Mesendoderm (in vitro differentiated cells): ENCODE results near the gene FHAD1.

Experiments
- DNase-seq: peaks from one replicate; pipeline ENCODE4 v3.0.0; 2013
- H2AK5ac ChIP-seq: 2 replicates; pipeline ENCODE4 v1.6.1; 2013; ENCODE audit warnings: low read length, inconsistent platforms
- H2BK120ac ChIP-seq: 2 replicates; pipeline ENCODE4 v1.6.1; 2013; ENCODE audit warnings: low read depth, mild to moderate bottlenecking, low read length, moderate library complexity, mixed read lengths
- H2BK15ac ChIP-seq: replicated peaks from 2 replicates; pipeline ENCODE4 v1.6.1; 2013; ENCODE audit warnings: low read depth, mild to moderate bottlenecking, moderate library complexity
- H2BK5ac ChIP-seq: 2 replicates; pipeline ENCODE4 v1.6.1; 2013; ENCODE audit warnings: low read length, inconsistent platforms
- H3K18ac ChIP-seq: 2 replicates; pipeline ENCODE4 v1.6.1; 2013; ENCODE audit warnings: mild to moderate bottlenecking, low read length, mixed read lengths
- H3K23ac ChIP-seq: one replicate; pipeline ENCODE4 v1.6.1; 2013; ENCODE audit warnings: low read length
- H3K27ac ChIP-seq: 2 replicates; pipeline ENCODE4 v1.5.1; 2013; ENCODE audit warnings: low read depth, mild to moderate bottlenecking, inconsistent platforms, low read length, moderate library complexity
- H3K27me3 ChIP-seq: 2 replicates; pipeline ENCODE4 v1.6.1; 2013; ENCODE audit warnings: low read length, control low read depth, mild to moderate bottlenecking, inconsistent platforms; ENCODE audit not compliant: insufficient read depth, poor library complexity
- H3K36me3 ChIP-seq: 2 replicates; pipeline ENCODE4 v1.6.1; 2013; ENCODE audit warnings: low read length, inconsistent platforms; ENCODE audit not compliant: control insufficient read depth, insufficient read depth
- H3K4ac ChIP-seq: one replicate; pipeline ENCODE4 v1.6.1; 2013; ENCODE audit warnings: low read depth, mild to moderate bottlenecking, low read length, moderate library complexity
- H3K4me1 ChIP-seq: 2 replicates; pipeline ENCODE4 v1.6.1; 2013; ENCODE audit warnings: low read depth, low read length, inconsistent platforms; ENCODE audit not compliant: control insufficient read depth
- H3K4me2 ChIP-seq: 2 replicates; pipeline ENCODE4 v1.6.1; 2013; ENCODE audit warnings: low read length
- H3K4me3 ChIP-seq: 2 replicates; pipeline ENCODE4 v1.5.1; 2013; ENCODE audit warnings: mild to moderate bottlenecking, low read length
- H3K56ac ChIP-seq: one replicate; pipeline ENCODE4 v1.6.1; 2013; ENCODE audit warnings: low read length
- H3K79me1 ChIP-seq: 2 replicates; pipeline ENCODE4 v1.6.1; 2013; ENCODE audit warnings: low read length, inconsistent platforms
- H3K79me2 ChIP-seq: 2 replicates; pipeline ENCODE4 v1.6.1; 2013; ENCODE audit warnings: mild to moderate bottlenecking, low read length; ENCODE audit not compliant: control insufficient read depth, insufficient read depth
- H3K9ac ChIP-seq: 2 replicates; pipeline ENCODE4 v1.6.1; 2013; ENCODE audit warnings: low read length, inconsistent platforms
- H4K5ac ChIP-seq: one replicate; pipeline ENCODE4 v1.6.1; 2013; ENCODE audit warnings: low read length
- H4K8ac ChIP-seq: one replicate; pipeline ENCODE4 v1.6.1; 2013; ENCODE audit warnings: low read depth, mild to moderate bottlenecking, control low read depth, low read length, moderate library complexity
- WGBS: extraction: QIAGEN DNeasy Blood & Tissue Kit; methylation state at CpG from one replicate; pipeline ENCODE4 v1.1.7; 2013; ENCODE audit warnings: low lambda C conversion rate, missing lambda C conversion rate; ENCODE audit not compliant: insufficient coverage; ENCODE audit errors: extremely low coverage; 5-methylcytosine and 5-hydroxymethylcytosine counted together

Gene FHAD1

GRCh38 chr1:15288173-15288926 is 41.3 kb downstream of the FHAD1 start:
- Histone ChIP-seq H2BK120ac (no peak overlapping the region), H3K27me3 (no peaks in the 10 kb centered on the region), H3K27ac (no peak overlapping the region), H3K9ac (no peak overlapping the region), H3K79me2 (no peaks in the 10 kb centered on the region), H3K23ac (no peak overlapping the region), H2BK5ac (no peak overlapping the region), H3K56ac (no peak overlapping the region), H3K36me3 (no peaks in the 10 kb centered on the region), H3K4me1 (no peaks in the 10 kb centered on the region), H3K4me2 (no peak overlapping the region), H4K5ac (no peak overlapping the region), H3K4me3 (no peak overlapping the region), H3K4ac (no peak overlapping the region), H3K79me1 (no peaks in the 10 kb centered on the region), H2BK15ac (no peak overlapping the region), H2AK5ac (no peak overlapping the region), H3K18ac (no peak overlapping the region), H4K8ac (no peak overlapping the region)
- WGBS, result no CpG with 5 or more reads among the region's 10 CpGs
- no peak for DNase-seq

GRCh38 chr1:15289251-15289651 is 42.2 kb downstream of the FHAD1 start:
- no peaks in the 10 kb centered on the region for H3K79me1 ChIP-seq
- no peak overlapping the region for H3K9ac ChIP-seq
- no peak overlapping the region for H3K27ac ChIP-seq
- no peak overlapping the region for H3K56ac ChIP-seq
- no peak overlapping the region for H2BK15ac ChIP-seq
- no peak overlapping the region for H4K8ac ChIP-seq
- H2BK120ac ChIP-seq, result no peak overlapping the region
- no CpG with 5 or more reads among the region's 14 CpGs for WGBS
- no peak overlapping the region for H2BK5ac ChIP-seq
- no peaks in the 10 kb centered on the region for H3K79me2 ChIP-seq
- no peaks in the 10 kb centered on the region for H3K4me1 ChIP-seq
- H4K5ac ChIP-seq, result no peak overlapping the region
- no peak for DNase-seq
- H3K4ac ChIP-seq, result no peak overlapping the region
- no peak overlapping the region for H3K4me3 ChIP-seq
- H3K18ac ChIP-seq, result no peak overlapping the region
- no peaks in the 10 kb centered on the region for H3K36me3 ChIP-seq
- H3K4me2 ChIP-seq, result no peak overlapping the region
- H2AK5ac ChIP-seq, result no peak overlapping the region
- no peaks in the 10 kb centered on the region for H3K27me3 ChIP-seq
- H3K23ac ChIP-seq, result no peak overlapping the region

- no peak overlapping the region for H4K5ac ChIP-seq
- no peak overlapping the region for H3K9ac ChIP-seq
- H3K4ac ChIP-seq, result no peak overlapping the region
- H3K79me1 ChIP-seq, result no peaks in the 10 kb centered on the region
- no peak overlapping the region for H3K56ac ChIP-seq
- no peaks in the 10 kb centered on the region for H3K27me3 ChIP-seq
- WGBS, result no CpG with 5 or more reads among the region's 9 CpGs
- no peak overlapping the region for H3K4me3 ChIP-seq
- H4K8ac ChIP-seq, result no peak overlapping the region
- DNase-seq, result no peak
- no peak overlapping the region for H2BK15ac ChIP-seq
- no peak overlapping the region for H2AK5ac ChIP-seq
- H2BK120ac ChIP-seq, result no peak overlapping the region
- no peak overlapping the region for H3K18ac ChIP-seq
- no peak overlapping the region for H3K27ac ChIP-seq
- no peaks in the 10 kb centered on the region for H3K36me3 ChIP-seq
- H3K23ac ChIP-seq, result no peak overlapping the region
- H2BK5ac ChIP-seq, result no peak overlapping the region
- H3K79me2 ChIP-seq, result no peaks in the 10 kb centered on the region
- H3K4me1 ChIP-seq, result no peaks in the 10 kb centered on the region
- no peak overlapping the region for H3K4me2 ChIP-seq
These were observed 43.4 kb downstream of the FHAD1 start for GRCh38 chr1:15290382-15290781.

- Histone ChIP-seq H3K23ac (no peak overlapping the region), H3K36me3 (no peaks in the 10 kb centered on the region), H3K18ac (no peak overlapping the region), H2AK5ac (no peak overlapping the region), H3K27me3 (no peaks in the 10 kb centered on the region), H3K9ac (no peak overlapping the region), H2BK5ac (no peak overlapping the region), H3K4ac (no peak overlapping the region), H3K79me2 (no peaks in the 10 kb centered on the region), H3K79me1 (no peaks in the 10 kb centered on the region), H3K4me2 (no peak overlapping the region), H2BK120ac (no peak overlapping the region), H3K27ac (no peak overlapping the region), H2BK15ac (no peak overlapping the region), H4K8ac (no peak overlapping the region), H3K56ac (no peak overlapping the region), H3K4me3 (no peak overlapping the region), H3K4me1 (no peaks in the 10 kb centered on the region), H4K5ac (no peak overlapping the region)
- no peak for DNase-seq
- no CpG with 5 or more reads among the region's 5 CpGs for WGBS
These were observed 48.7 kb downstream of the FHAD1 start for GRCh38 chr1:15295696-15296095.

- Histone ChIP-seq H3K27ac (no peak overlapping the region), H4K5ac (no peak overlapping the region), H3K36me3 (no peaks in the 10 kb centered on the region), H3K4me3 (no peak overlapping the region), H3K56ac (no peak overlapping the region), H2AK5ac (no peak overlapping the region), H3K4me2 (no peak overlapping the region), H3K79me2 (no peaks in the 10 kb centered on the region), H3K79me1 (no peaks in the 10 kb centered on the region), H3K4me1 (no peaks in the 10 kb centered on the region), H2BK120ac (no peak overlapping the region), H4K8ac (no peak overlapping the region), H3K9ac (no peak overlapping the region), H3K18ac (no peak overlapping the region), H3K23ac (no peak overlapping the region), H3K27me3 (no peaks in the 10 kb centered on the region), H2BK15ac (no peak overlapping the region), H2BK5ac (no peak overlapping the region), H3K4ac (no peak overlapping the region)
- DNase-seq, result no peak
- WGBS, result no CpG with 5 or more reads among the region's 9 CpGs
These were observed 49.7 kb downstream of the FHAD1 start for GRCh38 chr1:15296585-15297321.
